GM10248 (cell line): Measurements from ENCODE around the gene JDP2.
A peak's percentile ranks its signal among the peaks of the same experiment; 100 is the strongest.
"Not testable (repeated sequence)": the region's sequence is repeated elsewhere in the genome, so short reads cannot be mapped to it uniquely, and the experiment has no call there.

ENCODE experiments used
- CTCF ChIA-PET: fragments of 300-600 bp; sonication (Branson Sonifier 250); formaldehyde crosslinking; extraction: SDS; loops from one replicate; lab custom pipeline; 2021; ENCODE audit warnings: antibody characterized with exemption; lab: Yijun Ruan, JAX
- POLR2A ChIA-PET: fragments of 350-650 bp; sonication (Branson Sonifier 250); formaldehyde crosslinking; extraction: SDS; loops from one replicate; lab custom pipeline; 2020; ENCODE audit warnings: antibody characterized with exemption; lab: Yijun Ruan, JAX
- DNase-seq: peaks from one replicate; pipeline ENCODE4 v3.0.0; 2012; ENCODE audit errors: extremely low spot score
- CTCF ChIP-seq: IDR thresholded peaks from 2 replicates; pipeline ENCODE4 v1.5.1; 2012; ENCODE audit warnings: mild to moderate bottlenecking, low read depth; ENCODE audit errors: extremely low read depth, missing control alignments, control extremely low read depth

JDP2 gene

GRCh38 chr14:75469606-75470237 is 41.9 kb downstream of the JDP2 start:
- CTCF ChIA-PET, result interaction anchor here (1.0 to 1.8 kb wide), 4 partner anchors 8 to 19 kb away, joined by 3 to 9 read pairs (median 4); no protein-coding TSS in a partner anchor
- POLR2A ChIA-PET, result no interaction called here
- DNase-seq, result no peak
- TF ChIP-seq CTCF, result no peak

GRCh38 chr14:75470238-75470797 is 42.5 kb downstream of the JDP2 start:
- peak; percentile 41 for DNase-seq
- POLR2A ChIA-PET, result no interaction called here
- no peak for TF ChIP-seq CTCF
- CTCF ChIA-PET, result interaction anchor here (1.8 kb wide), 1 partner anchor 19 kb away, joined by 9 read pairs; no protein-coding TSS in a partner anchor

- CTCF ChIA-PET, result interaction anchor here (0.7 to 1.8 kb wide), 2 partner anchors 9 to 18 kb away, joined by 4 to 9 read pairs; no protein-coding TSS in a partner anchor
- DNase-seq, result no peak
- POLR2A ChIA-PET, result no interaction called here
- TF ChIP-seq CTCF, result no peak
These were observed 43.2 kb downstream of the JDP2 start for GRCh38 chr14:75471059-75471458.

GRCh38 chr14:75474127-75474526 is 46.3 kb downstream of the JDP2 start:
- DNase-seq, result not testable (repeated sequence)
- CTCF ChIA-PET, result interaction anchor here (1.2 to 2.6 kb wide), 2 partner anchors 14 to 24 kb away, joined by 3 to 9 read pairs; no protein-coding TSS in a partner anchor

GRCh38 chr14:75476274-75476995 is 48.6 kb downstream of the JDP2 start:
- TF ChIP-seq CTCF, result no peak
- CTCF ChIA-PET, result interaction anchor here (1.3 to 5.3 kb wide), 3 partner anchors 13 to 33 kb away, joined by 3 to 37 read pairs (median 6); no protein-coding TSS in a partner anchor
- POLR2A ChIA-PET, result no interaction called here
- no peak for DNase-seq

More at GRCh38 chr14:75474127-75474526, 46.3 kb downstream of the JDP2 start:
- POLR2A ChIA-PET, result interaction anchor here (1.0 kb wide), 1 partner anchor 244 kb away, joined by 3 read pairs; no protein-coding TSS in a partner anchor

- CTCF ChIA-PET, result interaction anchor here (1.0 to 5.3 kb wide), 6 partner anchors 9 to 170 kb away, joined by 3 to 37 read pairs (median 6); no protein-coding TSS in a partner anchor
- DNase-seq, result no peak
- POLR2A ChIA-PET, result no interaction called here
- no peak for TF ChIP-seq CTCF
These were observed 50.1 kb downstream of the JDP2 start for GRCh38 chr14:75477881-75478280.
